ENCODE results near the gene SSTR3.

DNA sequence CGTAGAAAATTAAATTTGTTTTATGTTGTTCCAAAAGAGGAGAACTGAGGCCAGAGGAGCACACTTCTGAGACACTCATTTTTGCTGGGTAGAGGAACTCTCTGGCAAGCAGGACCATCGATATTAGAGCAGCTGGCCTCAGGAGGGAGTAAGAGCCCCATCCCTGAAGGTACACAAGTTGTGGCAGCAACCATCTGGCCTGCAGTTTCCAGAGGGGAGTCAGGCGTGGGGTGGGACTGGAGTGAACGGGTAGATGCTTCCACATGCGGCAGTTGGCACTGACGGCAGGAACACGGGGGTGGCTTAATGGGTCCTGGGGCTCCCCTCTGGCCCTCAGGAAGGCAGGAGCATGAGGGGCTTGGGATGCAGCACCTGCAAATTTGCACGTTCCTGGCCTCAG lies 13.2 kb upstream of the SSTR3 start:
- TF ChIP-seq, protein P1, sequence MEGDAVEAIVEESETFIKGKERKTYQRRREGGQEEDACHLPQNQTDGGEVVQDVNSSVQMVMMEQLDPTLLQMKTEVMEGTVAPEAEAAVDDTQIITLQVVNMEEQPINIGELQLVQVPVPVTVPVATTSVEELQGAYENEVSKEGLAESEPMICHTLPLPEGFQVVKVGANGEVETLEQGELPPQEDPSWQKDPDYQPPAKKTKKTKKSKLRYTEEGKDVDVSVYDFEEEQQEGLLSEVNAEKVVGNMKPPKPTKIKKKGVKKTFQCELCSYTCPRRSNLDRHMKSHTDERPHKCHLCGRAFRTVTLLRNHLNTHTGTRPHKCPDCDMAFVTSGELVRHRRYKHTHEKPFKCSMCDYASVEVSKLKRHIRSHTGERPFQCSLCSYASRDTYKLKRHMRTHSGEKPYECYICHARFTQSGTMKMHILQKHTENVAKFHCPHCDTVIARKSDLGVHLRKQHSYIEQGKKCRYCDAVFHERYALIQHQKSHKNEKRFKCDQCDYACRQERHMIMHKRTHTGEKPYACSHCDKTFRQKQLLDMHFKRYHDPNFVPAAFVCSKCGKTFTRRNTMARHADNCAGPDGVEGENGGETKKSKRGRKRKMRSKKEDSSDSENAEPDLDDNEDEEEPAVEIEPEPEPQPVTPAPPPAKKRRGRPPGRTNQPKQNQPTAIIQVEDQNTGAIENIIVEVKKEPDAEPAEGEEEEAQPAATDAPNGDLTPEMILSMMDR (IDR thresholded peaks at IDR 0.05; ENCODE audit: low read depth, low read length): peak; percentile 51
- TF ChIP-seq EZH2phosphoT487 (IDR thresholded peaks at IDR 0.05; ENCODE audit: low read depth): no peak

Measured in OCI-LY3 (cell line).